Stimulated activated CD4-positive, alpha-beta T cell treated with anti-CD3 and anti-CD28 coated beads, Interleukin-1b, Interleukin-23, amount 100 ng/mL, for 4 hours (primary cell): ENCODE measurements around the gene NOL4L.

Source experiments
- DNase-seq, 2 donors: peaks; one replicate each; pipeline ENCODE4 v3.0.0-alpha.2; 2020; ENCODE audit warnings: low read depth in 2 of 2

NOL4L gene

DNA sequence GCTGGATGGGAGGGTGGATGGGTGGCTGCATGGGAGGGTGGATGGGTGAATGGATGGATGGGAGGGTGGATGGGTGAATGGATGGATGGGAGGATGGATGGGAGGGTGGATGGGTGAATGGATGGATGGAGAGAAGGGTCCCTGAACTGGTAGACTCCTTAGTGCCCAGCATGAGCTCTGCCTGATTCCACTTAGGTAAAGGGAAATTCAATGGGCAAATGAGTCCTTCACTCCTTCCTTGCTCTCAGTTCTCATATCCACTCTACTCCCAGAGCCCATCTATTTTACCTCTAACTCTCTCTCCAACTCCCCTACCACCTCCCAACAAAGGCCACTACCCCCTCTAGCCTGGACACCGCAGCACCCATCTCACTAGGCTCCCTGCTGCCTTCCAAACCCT is 29.2 kb upstream of the NOL4L start:
- DNase-seq, result no peak

DNA sequence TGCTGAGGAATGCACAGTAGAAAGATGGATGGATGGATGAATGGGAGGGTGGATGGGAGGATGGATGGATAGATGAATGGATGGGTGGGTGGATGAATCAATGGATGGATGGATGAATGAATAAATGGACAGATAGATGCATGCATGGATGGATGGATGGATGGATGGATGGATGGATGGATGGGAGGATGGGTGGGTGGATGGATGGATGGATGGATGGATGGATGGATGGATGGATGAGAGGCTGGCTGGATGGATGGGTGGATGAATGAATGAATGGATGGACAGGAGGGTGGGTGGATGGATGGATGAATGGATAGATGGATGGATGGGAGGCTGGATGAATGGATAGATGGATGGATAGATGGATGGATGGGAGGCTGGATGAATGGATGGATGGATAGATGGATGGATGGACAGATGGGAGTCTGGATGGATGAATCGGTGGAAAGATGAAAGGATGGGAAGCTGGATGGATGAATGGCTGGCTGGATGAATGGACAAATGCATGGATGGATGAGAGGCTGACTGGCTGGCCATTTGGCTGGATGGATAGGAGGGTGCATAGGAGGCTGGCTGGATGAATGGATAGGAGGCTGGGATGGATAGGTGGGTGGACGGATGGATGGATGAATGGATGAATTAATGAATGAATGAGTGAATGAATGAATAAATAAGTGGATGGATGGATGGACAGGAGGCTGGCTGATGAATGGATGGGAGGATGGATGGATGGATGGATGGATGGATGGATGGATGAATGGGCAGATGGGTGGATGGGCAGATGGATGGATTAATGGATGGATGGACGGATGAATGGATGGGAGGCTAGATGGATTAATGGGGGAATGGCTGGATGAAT is 28.3 kb upstream of the NOL4L start:
- no peak for DNase-seq

DNA sequence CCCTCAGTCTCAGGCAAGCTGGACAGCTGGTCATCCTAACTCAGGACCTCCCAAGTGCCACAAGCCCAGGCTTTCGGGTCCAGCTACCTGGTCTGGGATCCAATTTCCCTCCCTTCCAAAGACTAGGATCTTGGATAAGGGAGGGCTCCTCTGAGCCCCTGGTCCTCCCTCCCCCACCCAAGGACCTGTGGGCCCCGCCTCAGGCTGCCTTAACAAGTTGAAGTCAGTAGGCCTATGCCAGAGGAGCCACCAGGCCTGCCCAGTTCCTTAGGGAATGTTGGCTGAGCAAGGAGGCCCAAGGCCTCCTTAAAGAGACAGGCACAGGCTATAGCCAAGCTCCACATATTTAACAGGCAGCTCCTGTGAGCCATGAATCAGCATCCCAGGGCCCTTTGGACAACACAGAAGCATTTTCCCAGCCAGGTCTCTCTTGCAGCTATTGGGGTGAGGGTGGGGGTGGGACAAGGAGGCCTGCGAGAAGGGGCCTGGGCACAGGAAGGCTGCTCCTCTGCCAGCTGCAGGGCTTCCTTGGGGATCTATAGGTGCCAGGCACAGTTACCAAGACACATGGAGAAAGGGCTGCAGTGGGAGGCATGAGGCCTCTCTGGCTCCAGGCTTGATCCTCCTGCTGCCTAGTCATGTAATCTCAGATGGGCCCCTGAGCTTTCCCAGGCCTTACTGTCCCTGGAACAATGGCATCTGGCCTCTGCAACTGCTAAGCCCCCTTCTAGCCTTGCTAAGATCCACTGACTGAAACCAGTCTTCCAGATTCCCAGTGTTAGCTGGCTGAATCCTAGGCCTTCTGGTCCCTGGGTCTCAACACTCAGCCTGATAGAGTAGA is 27.4 kb upstream of the NOL4L start:
- DNase-seq, result no peak

DNA sequence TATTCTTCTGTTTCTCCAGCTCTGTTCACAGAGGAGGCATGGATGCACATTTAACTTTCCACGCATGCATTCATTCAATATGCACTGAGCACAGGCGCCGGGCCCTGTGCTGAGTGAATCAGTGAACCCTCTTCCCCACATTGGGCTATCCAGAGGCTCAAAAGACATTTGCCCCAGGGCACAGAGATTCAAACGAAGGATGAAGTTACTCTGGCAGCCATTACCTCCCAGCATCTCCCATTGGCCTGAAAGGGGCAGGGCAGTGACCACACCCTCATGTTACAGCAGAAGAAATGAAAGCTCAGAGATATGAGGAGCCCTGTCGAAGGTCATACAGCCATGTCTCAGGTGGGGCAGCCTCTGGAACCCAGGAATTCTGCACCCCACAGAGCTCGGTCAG is 26.7 kb upstream of the NOL4L start:
- DNase-seq, result no peak

DNA sequence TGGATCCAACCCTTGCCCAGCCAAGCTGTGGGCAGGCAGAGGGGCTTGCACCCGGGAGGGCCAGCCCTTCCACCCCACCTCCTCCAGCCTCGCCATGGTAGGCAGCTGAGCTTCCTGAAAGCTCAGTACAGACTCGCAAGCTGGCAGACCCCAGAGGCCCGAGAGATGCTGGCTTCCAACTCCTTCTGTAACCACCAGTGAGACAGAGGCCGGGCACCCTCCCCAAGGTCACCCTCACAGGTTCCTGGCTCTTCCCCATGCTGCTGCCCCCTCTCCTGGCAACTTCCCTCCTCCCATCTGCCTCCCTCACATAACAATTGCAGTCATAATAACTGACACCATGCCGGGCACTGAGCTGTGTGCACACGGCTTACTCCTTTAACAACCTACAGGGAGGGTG is 26.2 kb upstream of the NOL4L start:
- no peak for DNase-seq

DNA sequence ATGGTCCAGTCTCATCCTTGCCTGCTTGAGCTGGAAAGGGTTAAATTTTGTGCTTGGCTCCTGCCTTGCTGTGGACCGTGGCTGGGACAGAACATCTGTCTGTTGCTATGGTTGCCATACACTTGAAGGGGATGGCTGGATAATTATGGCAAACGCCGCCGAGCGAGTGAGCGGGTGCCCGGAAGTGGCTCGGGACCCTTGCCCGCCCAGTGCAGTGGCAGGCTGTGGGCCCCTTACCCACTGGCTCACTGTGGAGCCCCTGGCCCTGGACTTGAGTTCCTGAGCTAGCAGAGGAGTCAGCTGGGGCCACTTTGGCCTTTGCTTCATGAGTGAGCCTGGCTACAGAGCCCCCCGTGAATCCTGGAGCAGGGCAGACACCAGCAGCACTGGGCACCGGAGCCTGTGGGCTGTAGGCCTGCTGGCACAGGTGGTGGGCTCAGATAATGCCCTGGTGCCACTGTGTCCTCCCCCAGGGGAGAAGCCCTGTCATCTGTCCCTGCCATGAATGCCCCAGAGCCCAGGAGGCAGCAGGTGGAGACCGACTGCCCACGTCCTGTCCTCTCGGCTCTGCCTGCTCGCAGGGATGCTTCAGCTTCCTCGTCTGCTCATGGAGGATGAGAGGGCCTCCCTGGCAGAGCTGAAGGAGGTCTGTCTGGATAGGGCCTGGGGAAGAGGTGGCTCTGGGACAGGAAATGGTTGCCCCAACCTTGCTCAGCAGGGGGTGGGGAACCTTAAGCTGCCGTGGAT is 25.5 kb upstream of the NOL4L start:
- DNase-seq, result no peak

DNA sequence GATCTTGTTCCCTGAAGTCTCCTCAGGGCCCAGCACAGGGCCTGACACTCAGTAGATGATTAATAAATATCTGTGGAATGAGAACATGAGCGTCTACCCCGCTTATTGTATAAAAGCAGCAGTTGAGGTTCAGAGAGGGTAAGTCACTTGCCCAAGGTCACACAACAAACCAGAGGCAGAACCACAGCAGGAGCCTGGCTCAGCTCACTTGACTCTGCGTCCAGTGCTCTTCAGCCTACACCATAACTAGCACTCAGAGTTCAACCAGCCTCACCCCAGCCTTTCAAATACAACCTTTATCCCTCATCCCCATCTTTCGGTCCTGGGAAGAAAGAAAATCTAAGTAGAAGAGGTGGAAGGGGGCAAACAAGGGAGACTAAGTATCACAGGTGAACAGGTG is 24.9 kb upstream of the NOL4L start:
- DNase-seq, result no peak

DNA sequence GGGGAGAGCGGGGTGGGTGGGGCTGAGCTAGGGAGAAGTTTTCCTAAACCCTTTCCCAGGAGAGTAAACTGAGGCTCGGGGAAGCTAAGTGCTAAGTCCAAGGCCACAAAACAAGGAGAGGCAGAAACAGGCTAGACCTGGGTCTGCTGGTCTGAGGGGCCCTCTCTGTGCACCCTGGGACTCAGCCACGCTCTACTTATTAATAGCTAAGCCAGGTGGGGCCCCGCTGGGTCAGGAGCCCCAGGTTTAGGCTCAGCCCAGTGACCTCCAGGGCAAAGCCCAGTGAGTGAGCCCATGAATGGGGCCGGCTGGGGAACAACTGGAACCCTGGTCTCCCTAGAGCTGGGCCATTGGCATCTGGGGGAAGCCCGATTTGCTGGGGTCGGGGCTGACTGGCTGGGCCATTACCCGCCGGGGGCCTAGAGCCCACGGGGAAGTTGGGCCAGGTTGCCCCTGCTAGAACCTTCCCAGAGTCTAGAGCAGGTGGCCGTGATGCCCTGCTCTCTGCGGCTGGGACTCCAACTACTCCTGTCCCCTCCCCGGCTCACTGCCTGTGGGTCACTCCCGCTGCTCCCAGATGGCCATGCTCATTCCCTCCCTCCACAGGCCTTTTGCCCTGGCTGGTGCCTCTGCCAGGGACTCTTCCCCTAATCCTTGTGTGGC is 24.1 kb upstream of the NOL4L start:
- DNase-seq, result no peak

DNA sequence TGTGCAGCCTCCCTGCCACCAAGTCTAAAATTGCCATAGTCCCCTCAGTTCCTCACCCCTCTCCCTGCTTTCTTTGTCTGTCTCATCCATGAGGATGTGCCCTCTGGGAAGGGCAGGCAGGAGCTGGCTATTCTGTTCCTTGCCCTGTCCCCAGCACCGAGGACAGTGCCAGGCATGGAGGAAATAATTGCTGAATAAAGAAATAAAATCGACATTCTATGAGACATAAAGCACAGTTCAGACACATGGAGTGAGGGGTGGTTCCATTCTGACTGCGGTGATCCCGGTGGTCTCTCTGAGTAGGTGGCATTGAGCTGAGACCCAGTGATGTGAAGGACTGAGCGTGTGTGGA is 23.5 kb upstream of the NOL4L start:
- DNase-seq, result no peak

DNA sequence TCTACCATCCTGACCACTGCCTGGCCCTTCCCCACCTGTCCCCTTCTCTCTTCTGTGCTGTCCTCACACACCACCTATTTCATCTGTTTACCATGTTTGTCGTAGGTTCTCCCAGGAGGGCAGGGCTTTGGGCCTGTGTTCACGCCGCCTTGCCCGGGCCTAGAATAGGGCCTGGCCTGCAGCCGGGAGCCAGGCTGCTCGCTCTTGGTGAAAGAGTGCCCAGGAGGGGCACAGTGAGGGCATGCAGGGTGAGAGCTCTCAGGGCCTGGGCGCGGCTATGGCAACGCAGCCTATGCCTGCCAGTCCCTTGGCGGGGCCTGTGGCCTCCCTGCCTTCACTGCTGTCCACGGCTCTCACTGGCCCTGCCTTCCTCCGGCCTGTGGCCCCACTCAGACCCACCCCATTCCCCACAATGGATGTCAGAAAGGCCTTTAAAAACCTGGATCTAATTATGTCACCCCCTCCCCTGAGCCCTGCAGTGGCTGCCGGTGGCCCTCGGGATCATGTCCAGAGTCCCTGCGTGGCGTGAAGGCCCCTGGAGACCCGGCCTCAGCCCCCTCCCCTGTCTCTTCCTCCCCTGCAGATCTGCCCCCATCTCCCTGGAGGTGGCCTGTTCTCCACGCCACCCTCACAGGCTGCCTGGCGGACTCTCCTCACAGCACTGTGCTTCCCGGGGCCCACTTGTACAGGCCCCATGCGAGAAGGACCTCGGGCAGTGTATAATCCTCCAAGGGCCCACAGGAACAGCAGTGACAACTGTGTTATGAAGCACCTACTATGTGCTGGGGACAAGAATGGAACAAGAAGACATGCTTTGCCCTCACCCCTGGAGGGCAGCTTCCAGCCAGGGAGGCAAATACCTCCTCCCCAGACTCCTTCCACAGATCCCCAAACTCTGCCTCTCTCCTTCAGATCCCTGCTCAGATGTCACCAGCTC is 22.9 kb upstream of the NOL4L start:
- DNase-seq, result no peak

DNA sequence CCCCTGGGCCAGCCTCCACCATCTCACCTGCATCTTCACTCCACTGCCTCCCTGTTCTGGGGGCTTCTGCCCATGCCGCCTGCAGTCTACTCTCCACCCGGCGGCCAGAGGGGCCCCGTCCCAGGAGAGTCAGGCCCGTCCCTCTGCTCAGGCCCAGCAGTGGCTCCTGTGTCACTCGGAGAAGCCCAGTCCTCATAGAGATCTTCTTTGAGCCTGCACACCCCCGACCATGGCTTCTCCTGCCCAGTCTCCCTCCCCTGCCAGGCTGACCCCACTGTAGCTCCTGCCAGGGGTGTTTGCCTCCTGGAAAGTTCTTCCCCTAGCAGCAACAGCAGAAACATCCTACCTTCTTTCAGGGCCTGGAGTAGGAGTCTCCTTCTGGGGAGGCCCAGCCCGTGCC is 22.2 kb upstream of the NOL4L start:
- DNase-seq, result no peak

DNA sequence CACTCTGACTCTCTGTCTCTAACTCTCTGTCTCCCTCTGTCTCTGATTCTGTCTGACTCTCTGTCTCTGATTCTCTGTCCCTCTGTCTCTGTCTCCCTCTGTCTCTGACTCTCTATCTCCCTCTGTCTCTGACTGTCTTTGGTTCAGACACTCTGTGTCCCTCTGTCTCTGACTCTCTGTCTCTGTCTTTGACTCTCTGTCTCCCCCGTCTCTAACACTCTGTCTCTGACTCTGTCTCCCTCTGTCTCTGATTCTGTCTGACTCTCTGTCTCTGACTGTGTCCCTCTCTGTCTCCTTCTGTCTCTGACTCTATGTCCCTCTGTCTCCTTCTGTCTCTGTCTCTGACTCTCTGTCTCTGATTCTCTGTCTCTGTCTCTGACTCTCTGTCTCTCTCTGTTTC is 21.7 kb upstream of the NOL4L start:
- DNase-seq, result no peak

DNA sequence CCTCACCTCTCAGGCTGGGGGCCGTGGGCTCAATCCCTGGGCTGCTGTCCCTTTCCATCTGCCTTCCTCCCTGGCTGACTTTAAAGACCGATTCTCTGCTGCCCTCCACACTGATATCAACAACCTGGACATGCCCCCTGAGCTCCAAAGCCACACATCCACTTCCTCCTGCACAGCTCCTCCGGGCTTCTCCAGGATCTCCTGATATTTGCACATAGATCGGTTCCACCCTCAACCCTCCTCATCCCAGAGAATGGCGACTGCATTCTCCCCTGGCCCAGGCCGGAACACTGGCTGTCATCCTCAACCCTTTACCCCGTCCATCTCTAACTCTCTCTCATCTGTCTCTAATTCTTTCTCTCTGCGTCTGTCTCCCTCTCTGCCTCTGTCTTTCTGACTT is 21.0 kb upstream of the NOL4L start:
- no peak for DNase-seq

DNA sequence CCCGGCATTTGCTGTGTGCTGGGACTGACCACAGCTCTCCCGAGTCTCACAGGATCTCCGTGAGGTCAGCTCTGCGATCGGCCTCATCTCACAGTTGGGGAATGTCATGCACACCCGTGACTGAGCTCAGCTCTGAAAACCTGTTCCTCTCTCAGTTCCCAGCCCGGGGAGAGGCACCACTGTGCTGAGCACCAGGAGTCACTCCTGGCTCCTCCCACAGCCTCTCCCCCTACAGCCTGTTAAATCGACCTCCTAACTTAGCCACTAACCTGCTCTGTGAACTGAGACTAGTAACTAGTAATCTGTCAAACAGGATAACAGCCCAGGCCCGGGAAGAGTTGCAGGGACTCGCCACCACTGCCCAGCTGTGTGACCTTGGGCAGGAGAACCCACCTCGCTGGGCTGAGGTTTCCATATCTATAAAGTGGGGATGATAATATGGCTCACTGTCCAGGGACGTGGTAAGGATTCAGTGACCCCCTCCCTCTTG is 20.1 kb upstream of the NOL4L start:
- no peak for DNase-seq

DNA sequence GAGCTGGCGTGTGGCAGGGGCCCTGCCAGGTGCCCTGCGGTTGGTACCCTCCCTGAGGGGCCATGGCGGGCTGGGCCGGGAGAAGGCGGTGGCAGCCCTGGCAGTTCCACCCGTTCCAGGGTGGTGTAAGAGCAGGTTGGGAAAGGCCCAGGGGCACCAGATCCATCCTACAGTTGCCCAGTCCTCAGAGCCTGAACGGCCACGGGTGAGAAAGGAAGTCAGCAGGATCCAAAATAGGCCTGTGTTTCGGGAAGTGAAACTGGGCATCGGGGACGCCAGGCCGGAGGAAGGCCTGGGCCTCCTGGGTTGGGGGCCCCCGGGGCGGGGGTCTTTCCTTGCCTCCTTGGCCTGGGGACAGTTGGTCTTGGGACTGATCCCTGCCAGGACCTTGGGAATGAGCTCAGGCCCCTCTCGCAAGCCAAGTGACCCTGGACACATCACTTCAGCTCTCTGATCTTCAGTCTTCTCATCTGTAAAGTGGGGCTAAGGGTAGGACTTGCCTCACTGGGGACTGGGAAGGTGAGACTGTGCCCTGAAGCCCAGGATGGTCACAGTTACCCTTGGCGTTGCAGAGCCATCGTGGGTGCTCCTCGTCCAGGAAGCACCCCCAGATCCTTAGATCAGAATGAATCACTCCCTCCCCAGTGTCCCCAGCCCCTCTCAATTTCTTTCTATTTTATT is 18.1 kb upstream of the NOL4L start:
- no peak for DNase-seq

DNA sequence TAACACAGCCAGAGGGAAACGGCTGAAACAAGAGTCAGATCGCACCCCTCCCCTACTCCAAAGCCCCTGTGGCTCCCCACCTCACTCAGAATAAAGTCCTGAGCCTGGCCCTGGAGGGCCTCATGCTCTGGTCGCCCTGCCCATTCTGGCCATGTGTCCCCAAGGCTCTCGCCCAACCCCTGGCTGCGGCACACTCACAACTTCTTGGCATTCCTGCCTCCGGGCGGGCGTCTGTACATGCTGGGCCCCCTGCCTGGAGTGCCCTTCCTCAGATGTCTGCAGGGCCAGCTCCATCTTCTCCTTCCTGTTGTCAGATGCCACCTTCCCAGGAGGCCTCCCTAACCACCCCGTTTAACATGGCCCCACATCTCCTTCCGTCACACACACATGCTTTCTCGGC is 17.1 kb upstream of the NOL4L start:
- no peak for DNase-seq

DNA sequence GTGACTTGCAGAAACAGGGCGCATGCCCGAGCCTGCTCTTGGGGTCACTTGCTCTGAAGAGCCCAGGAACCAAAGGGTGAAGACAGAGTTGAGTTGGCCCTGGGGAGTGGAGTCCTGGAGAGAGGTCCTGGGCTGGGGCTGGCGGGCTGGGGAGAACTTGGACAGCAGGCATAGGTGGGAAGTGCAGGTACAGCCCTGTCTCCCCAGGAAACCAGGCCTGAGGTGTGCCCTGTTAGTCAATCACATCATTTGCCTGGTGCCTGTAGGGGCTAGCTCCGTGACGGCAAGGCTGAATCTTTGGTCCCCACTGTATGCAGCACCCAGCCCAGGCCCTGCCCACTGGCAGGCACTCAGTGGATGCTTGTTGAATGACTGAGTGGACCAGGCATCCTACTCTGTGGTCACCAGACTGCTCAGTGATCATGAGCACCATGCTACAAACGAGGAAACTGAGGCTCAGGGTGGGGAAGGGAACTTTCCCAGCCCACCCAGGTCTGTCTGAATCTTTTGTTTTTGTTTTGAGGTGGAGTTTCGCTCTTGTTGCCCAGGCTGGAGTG is 15.6 kb upstream of the NOL4L start:
- no peak for DNase-seq

DNA sequence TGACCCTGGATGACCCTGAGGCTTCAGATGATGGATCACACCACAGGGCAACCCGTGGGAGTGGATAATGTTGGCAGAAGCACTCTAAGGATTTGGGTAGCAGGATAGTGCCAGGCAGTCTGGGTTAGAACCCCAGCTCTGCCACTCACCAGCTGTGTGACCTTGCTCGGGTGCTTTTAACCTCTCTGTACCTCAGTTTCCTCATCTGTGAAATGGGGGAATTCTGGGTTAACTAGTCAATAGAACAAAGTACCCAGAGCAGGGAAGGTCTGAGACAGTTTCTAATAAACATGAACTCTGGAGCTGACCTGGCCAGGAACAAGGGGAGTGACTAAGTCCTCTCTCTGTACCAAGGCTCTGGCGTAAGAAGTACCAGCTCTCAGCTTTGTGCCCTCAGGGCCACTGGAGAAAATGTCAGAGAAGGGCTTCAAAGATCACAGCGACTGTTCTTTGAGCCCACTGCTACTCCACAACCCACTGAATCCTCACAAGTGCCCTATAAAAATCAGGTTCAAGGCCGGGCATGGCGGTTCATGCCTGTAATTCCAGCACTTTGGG is 14.7 kb upstream of the NOL4L start:
- DNase-seq, result no peak

DNA sequence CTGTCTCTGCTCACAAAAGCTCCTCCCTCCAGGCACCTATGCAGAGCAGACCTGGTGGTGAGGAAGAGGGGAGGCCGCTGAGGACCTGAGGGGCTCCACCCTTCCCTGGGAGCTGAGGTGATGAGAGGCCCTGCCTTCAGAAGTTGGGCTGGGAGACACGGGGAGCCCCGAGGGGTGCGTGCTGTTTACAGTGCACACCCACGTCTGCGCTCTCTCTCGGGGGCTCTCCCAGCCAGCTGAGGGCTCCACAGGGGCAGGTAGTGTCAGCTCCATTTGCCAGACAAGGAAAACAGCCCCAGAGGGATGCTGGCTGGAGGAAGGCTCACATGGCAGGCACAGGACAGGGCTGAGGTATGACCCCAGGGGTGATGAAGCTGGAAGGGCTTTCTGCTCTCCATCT is 13.5 kb upstream of the NOL4L start:
- no peak for DNase-seq

DNA sequence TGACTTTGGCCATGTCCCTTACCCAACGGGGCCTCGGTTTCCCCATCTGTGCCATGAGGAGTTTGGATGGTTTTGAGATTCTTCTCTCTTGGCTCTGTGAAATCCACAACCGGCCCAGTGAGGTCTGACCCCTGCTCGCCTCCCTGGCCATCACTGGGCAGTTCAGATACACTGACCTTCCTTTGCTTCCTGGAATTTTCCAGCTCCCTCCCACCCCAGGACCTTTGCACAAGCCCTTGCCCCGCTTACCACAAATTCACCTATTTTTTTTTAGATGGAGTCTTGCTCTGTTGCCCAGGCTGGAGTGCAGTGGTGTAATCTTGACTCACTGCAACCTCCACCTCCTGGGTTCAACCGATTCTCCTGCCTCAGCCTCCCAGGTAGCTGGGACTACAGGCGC is 12.6 kb upstream of the NOL4L start:
- no peak for DNase-seq
